Neural progenitor cell (in vitro differentiated cells): ENCODE results near the gene SYT7. TPM values are rescaled to one million over a fixed set of nuclear protein-coding genes. Genes with fewer than 3 reads are reported as not detected.
A peak's percentile ranks its signal among the peaks of the same experiment; 100 is the strongest.
"Not testable (repeated sequence)": the region's sequence is repeated elsewhere in the genome, so short reads cannot be mapped to it uniquely, and the experiment has no call there.

Experiments used
- DNase-seq: peaks from one replicate; pipeline ENCODE4 v3.0.0-alpha.2; 2016; ENCODE audit warnings: low spot score
- H2AFZ ChIP-seq: fragments of 200-600 bp; sonication (generic); replicated peaks from 2 replicates; pipeline ENCODE4 v1.6.1; 2016; ENCODE audit warnings: antibody characterized with exemption
- H3F3A ChIP-seq: fragments of 200-600 bp; sonication (generic); 2 replicates; pipeline ENCODE4 v1.6.1; 2016; ENCODE audit warnings: antibody characterized with exemption, low read depth
- H3K27ac ChIP-seq: fragments of 200-600 bp; sonication (generic); 2 replicates; pipeline ENCODE4 v1.5.1; 2016; ENCODE audit warnings: mild to moderate bottlenecking
- H3K27me3 ChIP-seq: fragments of 200-600 bp; sonication (generic); 2 replicates; pipeline ENCODE4 v1.6.1; 2016; ENCODE audit warnings: mild to moderate bottlenecking, moderate library complexity
- H3K36me3 ChIP-seq: fragments of 200-600 bp; sonication (generic); 2 replicates; pipeline ENCODE4 v1.5.1; 2016
- H3K4me1 ChIP-seq: fragments of 200-600 bp; sonication (generic); 2 replicates; pipeline ENCODE4 v1.6.1; 2016; ENCODE audit warnings: mixed run types
- H3K4me2 ChIP-seq: fragments of 200-600 bp; sonication (generic); 2 replicates; pipeline ENCODE4 v1.6.1; 2016
- H3K4me3 ChIP-seq: fragments of 200-600 bp; sonication (generic); 2 replicates; pipeline ENCODE4 v1.5.1; 2016
- H3K79me2 ChIP-seq: fragments of 200-600 bp; sonication (generic); 2 replicates; pipeline ENCODE4 v1.6.1; 2016; ENCODE audit warnings: low read depth
- H3K9ac ChIP-seq: fragments of 200-600 bp; sonication (generic); 2 replicates; pipeline ENCODE4 v1.6.1; 2016
- H3K9me3 ChIP-seq: fragments of 200-600 bp; sonication (generic); 2 replicates; pipeline ENCODE4 v1.5.1; 2016; ENCODE audit warnings: low read depth
- H4K20me1 ChIP-seq: fragments of 200-600 bp; sonication (generic); 2 replicates; pipeline ENCODE4 v1.6.1; 2016; ENCODE audit warnings: low read depth
- H3K27ac Mint-ChIP-seq: 3 replicates; pipeline ENCODE4 v1.8.0; 2021; ENCODE audit warnings: mixed read lengths
- H3K27me3 Mint-ChIP-seq: 2 replicates; pipeline ENCODE4 v1.8.0; 2022; ENCODE audit warnings: low read depth, mild to moderate bottlenecking, inconsistent platforms, moderate library complexity, mixed read lengths; ENCODE audit not compliant: insufficient read depth
- H3K36me3 Mint-ChIP-seq: 3 replicates; pipeline ENCODE4 v1.8.0; 2021; ENCODE audit warnings: mixed read lengths
- H3K4me1 Mint-ChIP-seq: 3 replicates; pipeline ENCODE4 v1.8.0; 2021; ENCODE audit warnings: mixed read lengths
- H3K4me3 Mint-ChIP-seq: 3 replicates; pipeline ENCODE4 v1.8.0; 2021; ENCODE audit warnings: mild to moderate bottlenecking, moderate library complexity, mixed read lengths
- H3K9me3 Mint-ChIP-seq: 3 replicates; pipeline ENCODE4 v1.8.0; 2020; ENCODE audit warnings: mixed read lengths
- CTCF ChIP-seq: fragments of 200-600 bp; sonication (generic); IDR thresholded peaks from 2 replicates; pipeline ENCODE4 v1.5.1; 2017; ENCODE audit warnings: antibody characterized with exemption, mild to moderate bottlenecking
- EZH2 ChIP-seq: fragments of 200-600 bp; sonication (generic); IDR thresholded peaks from 2 replicates; pipeline ENCODE4 v1.6.1; 2017; ENCODE audit warnings: antibody characterized with exemption, mild to moderate bottlenecking, moderate library complexity
- EZH2phosphoT487 ChIP-seq: fragments of 200-600 bp; sonication (generic); IDR thresholded peaks from 2 replicates; pipeline ENCODE4 v1.6.1; 2017; ENCODE audit warnings: antibody characterized with exemption
- total RNA-seq: library from RNA; depleted of rRNA; stranded (reverse); fragments of >200 nt; gene quantifications from 2 replicates; pipeline ENCODE4 v1.2.3, GENCODE V29; 2015; ENCODE audit warnings: low replicate concordance

SYT7 gene
- total RNA-seq, 1 donor from 2014 or later: 0.73 TPM

DNA sequence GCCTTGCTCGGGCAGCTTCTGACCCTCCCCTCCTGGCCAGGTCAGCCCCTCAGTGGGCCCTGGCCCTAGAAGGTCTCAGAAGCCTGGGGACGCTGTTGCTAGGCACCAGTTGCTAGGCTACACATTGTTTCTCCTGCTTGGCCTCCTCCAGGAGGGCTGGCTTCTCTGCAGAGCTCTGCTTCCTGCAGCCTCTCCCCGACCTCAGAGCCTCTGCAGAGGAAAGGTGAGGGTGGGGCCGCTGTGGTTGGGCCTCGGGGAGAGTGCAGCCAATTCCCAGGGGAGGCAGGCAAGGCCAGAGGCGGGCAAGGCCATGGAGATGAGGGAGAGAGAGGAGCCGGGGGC, 99.9 kb downstream of the SYT7 start:
- DNase-seq: peak; percentile 97
- H3K4me2 ChIP-seq: peak overlapping the region; percentile 73
- H3F3A ChIP-seq: peaks cover 11% of the 10 kb centered on the region
- no peak overlapping the region for H3K9ac ChIP-seq
- no peak overlapping the region for H3K4me3 ChIP-seq
- no peaks in the 10 kb centered on the region for H3K79me2 ChIP-seq
- H3K9me3 ChIP-seq: no peaks in the 10 kb centered on the region
- H2AFZ ChIP-seq: no peak overlapping the region
- H3K4me1 ChIP-seq: peaks cover 29% of the 10 kb centered on the region
- peaks cover 7% of the 10 kb centered on the region for H3K27me3 ChIP-seq
- Mint-ChIP-seq H3K27me3 (peaks cover 13% of the 10 kb centered on the region), H3K27ac (peak overlapping the region; percentile 98), H3K4me1 (peaks cover 60% of the 10 kb centered on the region), H3K9me3 (no peaks in the 10 kb centered on the region), H3K36me3 (no peaks in the 10 kb centered on the region), H3K4me3 (peak overlapping the region; percentile 62)
- H3K27ac ChIP-seq: no peak overlapping the region
- H4K20me1 ChIP-seq: peaks cover 28% of the 10 kb centered on the region
- no peaks in the 10 kb centered on the region for H3K36me3 ChIP-seq
- no peak for TF ChIP-seq EZH2phosphoT487
- TF ChIP-seq CTCF: no peak
- no peak for TF ChIP-seq EZH2

DNA sequence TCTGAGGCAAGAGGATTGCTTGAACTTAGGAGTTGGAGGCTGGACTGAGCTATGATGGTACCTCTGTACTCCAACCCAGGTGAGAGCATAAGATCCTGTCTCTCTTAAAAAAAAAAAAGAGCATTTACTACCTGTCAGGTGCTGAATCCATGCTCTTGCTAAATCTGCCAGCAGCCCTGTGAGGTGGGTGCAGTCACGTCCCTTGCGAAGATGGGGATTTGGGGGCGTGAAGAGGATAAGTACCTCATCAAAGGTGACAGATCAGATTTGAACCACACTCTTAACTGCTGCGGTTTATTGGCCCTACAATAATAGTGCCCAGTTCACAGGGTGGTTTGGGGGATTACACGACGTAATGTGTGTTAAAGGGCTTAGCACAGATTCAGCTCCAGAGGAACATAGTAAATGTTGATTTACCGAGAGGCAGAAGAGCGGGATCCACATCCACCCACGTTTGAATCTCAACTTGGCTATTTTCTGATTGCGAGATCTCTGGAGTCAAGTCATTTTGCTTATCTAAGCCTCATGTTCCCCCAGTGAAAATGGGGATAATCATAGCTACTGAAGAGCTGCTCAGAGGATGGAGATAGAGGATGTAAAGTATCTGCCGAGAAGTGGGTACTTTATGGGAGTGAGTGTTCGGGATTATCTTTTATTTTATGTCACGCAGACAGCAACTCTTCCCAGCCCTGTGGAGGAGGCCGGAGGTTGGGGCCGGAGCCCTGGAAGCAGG, 100.4 kb downstream of the SYT7 start:
- Histone ChIP-seq H3K4me3 (no peak overlapping the region), H3K9me3 (no peaks in the 10 kb centered on the region), H3K27ac (no peak overlapping the region), H3K79me2 (no peaks in the 10 kb centered on the region), H3F3A (peaks cover 13% of the 10 kb centered on the region), H2AFZ (no peak overlapping the region), H3K4me2 (peak overlapping the region; percentile 73), H3K4me1 (peaks cover 29% of the 10 kb centered on the region), H3K36me3 (no peaks in the 10 kb centered on the region), H4K20me1 (peaks cover 28% of the 10 kb centered on the region), H3K9ac (no peak overlapping the region), H3K27me3 (peaks cover 7% of the 10 kb centered on the region)
- TF ChIP-seq CTCF (no peak), EZH2phosphoT487 (no peak), EZH2 (no peak)
- no peak for DNase-seq
- H3K4me3 Mint-ChIP-seq: peak overlapping the region; percentile 55
- H3K36me3 Mint-ChIP-seq: no peaks in the 10 kb centered on the region
- H3K27me3 Mint-ChIP-seq: peaks cover 13% of the 10 kb centered on the region
- peaks cover 60% of the 10 kb centered on the region for H3K4me1 Mint-ChIP-seq
- H3K9me3 Mint-ChIP-seq: no peaks in the 10 kb centered on the region
- H3K27ac Mint-ChIP-seq: peak overlapping the region; percentile 64

DNA sequence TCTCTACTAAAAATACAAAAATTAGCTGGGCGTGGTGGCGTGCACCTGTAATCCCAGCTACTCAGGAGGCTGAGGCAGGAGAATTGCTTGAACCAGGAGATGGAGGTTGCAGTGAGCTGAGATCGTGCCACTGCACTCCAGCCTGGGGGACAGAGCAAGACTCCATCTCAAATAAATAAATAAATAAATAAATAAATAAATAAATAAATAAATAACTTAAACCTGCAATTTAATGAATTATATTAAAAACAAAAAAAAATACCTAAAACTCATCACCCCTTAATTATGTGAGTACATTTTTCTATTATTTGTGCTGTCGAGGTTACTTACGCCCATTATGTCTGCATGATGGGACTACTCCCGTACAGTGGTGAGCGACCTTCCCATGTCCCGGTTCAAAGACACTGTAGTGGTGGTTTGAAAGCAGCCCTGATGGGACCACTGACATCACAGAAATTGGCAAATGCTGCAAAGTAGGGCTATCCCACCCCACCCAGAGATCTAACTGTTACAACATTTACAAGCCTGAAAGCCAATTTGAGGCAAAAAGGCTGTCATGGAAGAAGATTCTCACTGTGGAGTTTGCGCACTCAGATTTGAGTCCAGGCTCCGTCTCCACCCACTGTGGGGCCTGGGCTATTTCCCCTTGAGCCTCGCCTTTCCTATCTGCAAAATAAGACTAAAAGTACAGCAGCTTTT, 101.4 kb downstream of the SYT7 start:
- not testable (repeated sequence) for H3K36me3 Mint-ChIP-seq, H3K79me2 ChIP-seq, H3K4me2 ChIP-seq, H2AFZ ChIP-seq, H3K36me3 ChIP-seq, H3K9me3 ChIP-seq, H3K9me3 Mint-ChIP-seq, H3K27me3 ChIP-seq, H3K4me3 ChIP-seq, H3K27ac ChIP-seq, DNase-seq, H3K9ac ChIP-seq
- Mint-ChIP-seq H3K4me1 (peaks cover 55% of the 10 kb centered on the region), H3K27me3 (peaks cover 13% of the 10 kb centered on the region), H3K27ac (peak overlapping the region; percentile 31), H3K4me3 (peak overlapping the region; percentile 55)
- peaks cover 15% of the 10 kb centered on the region for H3F3A ChIP-seq
- H3K4me1 ChIP-seq: peaks cover 29% of the 10 kb centered on the region
- H4K20me1 ChIP-seq: peaks cover 28% of the 10 kb centered on the region

DNA sequence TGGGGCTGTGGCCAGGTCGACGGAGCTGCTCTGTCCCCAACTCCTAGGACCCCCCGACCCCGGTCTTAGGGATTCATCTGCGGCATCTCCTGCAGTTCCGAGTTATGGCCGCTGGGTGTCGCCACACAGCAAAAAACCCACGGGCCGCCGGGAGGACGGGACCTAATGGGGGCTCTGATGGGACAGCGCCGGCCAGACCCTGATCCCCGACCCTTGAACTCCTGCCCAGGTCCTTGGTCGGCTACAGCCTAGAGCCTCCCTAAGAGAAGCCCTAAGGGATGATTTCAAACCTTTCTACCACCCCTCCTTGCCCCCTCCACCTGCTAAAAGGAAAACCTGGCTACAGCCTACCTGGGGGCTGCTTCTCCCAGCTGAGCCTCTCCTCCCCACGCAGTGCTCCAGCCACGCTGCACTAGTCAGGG, 103.1 kb downstream of the SYT7 start:
- Histone ChIP-seq H3K9ac (no peak overlapping the region), H4K20me1 (peaks cover 37% of the 10 kb centered on the region), H3K4me2 (no peak overlapping the region), H3K27ac (no peak overlapping the region), H3K27me3 (peaks cover 7% of the 10 kb centered on the region), H3K4me3 (no peak overlapping the region), H3K79me2 (no peaks in the 10 kb centered on the region), H2AFZ (no peak overlapping the region), H3K36me3 (no peaks in the 10 kb centered on the region), H3F3A (peaks cover 16% of the 10 kb centered on the region), H3K9me3 (no peaks in the 10 kb centered on the region), H3K4me1 (peaks cover 32% of the 10 kb centered on the region)
- Mint-ChIP-seq H3K36me3 (peaks cover 5% of the 10 kb centered on the region), H3K4me3 (no peak overlapping the region), H3K27me3 (peaks cover 11% of the 10 kb centered on the region), H3K4me1 (peaks cover 43% of the 10 kb centered on the region), H3K27ac (no peak overlapping the region), H3K9me3 (no peaks in the 10 kb centered on the region)
- TF ChIP-seq CTCF (peak; percentile 92), EZH2phosphoT487 (no peak)
- DNase-seq: peak; percentile 79
